Measurements from ENCODE around the gene HOXA3.

Gene HOXA3

DNA sequence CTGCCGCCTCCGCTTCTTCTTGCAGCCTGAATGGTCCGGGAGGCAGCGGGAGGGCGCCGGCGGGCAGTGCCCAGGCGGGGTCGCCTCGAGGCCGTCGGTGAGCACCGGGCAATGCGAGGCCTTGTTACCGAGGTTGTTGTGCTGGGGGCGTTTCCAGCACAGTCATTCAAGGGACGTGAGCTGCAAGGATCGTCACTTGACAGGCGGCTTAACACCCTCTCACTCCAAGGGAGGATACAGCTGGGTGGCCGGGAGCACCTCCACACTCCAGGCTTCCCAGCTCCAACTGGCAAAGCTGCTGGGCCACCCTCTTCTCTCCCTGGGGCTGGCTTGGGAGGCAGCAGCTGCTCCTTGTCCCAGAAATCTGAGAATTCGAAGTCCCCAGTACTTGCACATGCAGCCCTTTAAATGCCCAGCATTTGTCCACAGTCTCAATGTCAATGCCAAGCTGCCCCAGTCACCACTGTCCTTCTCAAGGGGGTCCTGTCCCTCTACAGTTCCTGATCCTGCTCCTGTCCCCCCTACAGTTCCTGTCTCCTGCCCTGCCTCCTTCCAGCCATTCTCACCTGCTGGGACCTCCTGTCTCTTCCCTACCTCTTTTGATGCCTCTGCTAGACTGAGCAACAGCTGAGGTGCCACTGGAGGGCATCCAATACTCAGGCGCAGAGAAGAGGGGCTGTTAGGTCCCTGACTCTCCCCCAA, 37.1 kb upstream of the HOXA3 start:
- DNase-seq: no peak

DNA sequence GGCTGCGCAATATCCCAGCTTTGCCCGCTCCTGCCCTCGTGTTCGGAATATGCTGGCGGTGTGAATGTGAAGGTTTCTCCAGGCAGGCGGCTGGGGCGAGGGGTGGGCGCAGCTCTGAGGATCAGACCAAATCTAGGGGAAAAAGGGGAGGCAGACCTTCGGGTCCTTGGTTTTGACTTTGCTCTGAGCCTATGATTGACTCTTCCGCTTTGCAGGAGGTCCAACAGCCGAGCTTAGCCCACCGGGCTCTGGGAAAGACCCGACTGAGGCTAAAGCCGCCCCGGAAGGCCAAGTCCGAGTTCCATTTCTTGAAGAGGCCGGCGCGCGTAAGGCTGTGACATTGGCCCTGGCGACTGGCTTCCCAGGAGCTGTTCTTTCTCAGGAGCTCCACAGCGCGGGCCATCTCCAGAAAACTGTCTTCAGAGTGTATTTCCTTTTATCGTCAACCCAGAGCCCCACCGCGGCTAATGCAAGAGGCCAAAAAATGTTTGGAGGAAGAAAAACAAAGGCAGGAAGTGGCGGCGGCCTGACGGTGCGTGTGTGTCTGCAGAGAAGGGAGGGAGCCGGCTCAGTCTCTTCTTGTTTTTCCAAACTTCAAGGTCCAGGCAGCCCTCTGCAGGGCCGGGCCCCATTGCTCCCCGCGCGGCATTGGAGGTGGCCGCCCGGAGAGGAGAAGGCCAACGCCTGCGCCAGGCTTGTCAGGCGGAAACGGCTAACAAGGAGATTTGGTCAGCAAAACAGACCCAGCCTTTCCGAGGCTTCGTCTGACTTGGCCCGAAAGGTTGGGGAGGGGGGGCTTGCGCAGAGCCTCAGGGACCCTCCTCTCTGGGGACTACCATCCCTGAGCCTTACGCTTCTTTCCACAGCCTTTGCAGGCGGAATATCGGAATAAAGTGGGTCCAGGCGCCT, 36.3 kb upstream of the HOXA3 start:
- DNase-seq: no peak

DNA sequence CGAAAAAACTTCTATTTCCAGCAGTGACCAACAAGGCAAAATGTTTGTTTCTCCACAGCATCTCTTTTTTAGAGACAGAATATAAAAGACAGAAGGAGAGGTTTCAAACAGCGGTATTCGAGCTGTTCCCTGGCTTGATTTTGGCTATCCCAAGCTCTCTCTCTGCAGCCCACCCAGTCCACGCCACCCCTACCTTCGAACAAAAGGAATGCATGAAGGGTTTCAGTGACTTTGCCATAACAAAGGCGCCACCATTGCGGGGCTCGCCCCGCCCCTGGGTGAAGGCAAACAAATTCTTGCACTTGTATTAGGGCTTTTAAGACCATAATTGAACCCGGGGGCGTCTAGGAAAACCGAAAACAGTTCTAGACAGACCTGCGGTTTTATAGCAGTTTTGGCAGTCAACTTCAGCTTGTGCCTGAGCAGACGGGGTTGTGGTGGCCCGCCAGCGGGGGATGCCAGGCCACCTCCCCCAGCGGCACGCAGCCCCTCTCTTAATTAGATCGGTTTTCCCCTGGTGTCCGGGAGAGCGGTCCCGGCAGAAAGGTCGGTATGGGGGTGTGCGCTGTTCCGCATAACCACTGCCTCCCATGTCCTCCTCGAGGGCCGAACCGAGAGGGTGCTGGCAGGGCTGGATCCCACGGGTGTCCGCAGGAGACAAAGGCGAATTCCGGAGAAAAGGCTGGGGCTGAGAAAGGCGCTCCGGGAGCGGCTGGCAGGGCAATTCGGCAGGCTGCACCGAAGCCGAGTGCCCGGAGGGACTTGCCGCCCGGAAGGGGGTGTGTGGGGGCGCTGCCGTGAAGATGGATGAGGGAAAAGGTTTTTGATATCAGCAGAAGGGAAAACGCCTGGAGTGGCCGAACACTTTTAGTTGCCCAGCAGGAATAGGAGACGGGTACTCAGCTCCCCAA, 35.3 kb upstream of the HOXA3 start:
- no peak for DNase-seq

DNA sequence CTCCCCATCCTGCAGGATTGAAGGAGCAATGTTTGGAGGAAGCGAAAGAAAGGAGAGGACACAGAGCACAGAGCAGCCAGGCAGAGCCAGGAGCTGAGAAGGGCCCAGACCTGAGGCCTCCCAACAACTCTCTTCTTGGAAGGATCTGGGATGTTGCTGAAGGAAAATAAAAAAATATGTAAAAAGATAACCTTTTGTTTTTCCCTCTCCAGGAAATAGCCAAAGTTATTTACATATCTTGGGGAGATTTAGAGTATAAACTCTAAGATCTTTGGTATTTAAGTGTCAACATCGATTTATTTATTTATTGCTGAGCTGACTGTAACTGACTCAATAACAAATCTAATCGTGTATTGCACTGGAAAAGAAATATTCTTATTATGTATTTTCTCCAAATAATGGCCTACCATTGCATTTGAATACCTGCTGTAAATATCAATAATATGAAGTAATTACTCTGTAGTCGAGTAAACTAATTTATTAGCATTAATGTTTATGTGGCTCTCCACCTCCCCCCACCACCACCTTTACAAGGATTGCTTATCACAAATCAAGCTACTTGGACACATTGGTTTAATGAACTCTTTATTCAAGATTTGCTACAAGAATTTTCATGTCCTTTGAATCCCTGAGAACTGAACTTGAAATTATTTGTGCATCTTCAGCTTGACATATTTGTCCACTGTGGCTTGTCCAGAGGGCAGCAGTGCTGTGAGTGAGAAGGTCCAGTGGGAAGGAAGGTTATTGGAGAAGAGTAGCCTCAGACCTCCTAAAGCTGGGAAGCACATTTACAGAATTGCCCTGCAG, 34.5 kb upstream of the HOXA3 start:
- DNase-seq: no peak

DNA sequence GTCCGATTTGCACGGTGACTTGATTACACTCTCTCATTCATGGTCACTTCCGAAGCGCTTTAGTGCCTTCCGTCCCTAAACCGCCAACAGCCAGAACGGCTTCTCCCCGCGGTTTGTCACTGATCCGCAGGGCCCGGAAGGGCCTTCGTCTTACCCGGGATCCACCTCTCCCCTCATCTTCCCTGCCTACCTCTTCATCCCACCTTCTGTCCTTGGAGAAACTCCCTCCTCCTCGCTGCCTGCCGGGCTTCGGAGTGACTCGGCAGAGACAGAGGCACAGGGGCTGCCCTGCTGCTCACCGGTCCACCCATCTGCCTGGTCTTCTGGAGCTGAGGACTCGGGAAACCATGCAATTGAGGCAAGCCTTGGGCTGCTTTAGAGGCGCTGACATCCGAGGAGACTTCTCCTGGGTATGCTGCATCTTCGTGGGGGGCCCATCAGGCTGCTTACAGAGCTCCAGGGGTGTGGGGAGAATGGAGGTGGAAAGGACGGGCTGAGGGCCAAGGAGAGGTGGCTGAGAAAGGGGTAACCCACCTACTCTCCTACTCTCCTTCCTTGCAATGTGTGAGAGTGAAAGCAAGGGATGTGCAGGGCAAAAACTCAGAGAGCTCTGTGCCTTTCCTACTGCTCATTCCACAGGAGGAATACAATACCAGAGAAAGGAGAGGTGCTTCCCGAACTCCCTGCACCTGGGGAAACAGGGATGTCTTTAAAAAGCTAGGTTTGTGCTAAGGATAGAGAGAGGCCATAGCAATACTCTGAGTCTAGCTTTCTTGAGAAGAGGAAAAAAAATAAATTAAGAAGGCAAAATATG, 33.7 kb upstream of the HOXA3 start:
- no peak for DNase-seq

DNA sequence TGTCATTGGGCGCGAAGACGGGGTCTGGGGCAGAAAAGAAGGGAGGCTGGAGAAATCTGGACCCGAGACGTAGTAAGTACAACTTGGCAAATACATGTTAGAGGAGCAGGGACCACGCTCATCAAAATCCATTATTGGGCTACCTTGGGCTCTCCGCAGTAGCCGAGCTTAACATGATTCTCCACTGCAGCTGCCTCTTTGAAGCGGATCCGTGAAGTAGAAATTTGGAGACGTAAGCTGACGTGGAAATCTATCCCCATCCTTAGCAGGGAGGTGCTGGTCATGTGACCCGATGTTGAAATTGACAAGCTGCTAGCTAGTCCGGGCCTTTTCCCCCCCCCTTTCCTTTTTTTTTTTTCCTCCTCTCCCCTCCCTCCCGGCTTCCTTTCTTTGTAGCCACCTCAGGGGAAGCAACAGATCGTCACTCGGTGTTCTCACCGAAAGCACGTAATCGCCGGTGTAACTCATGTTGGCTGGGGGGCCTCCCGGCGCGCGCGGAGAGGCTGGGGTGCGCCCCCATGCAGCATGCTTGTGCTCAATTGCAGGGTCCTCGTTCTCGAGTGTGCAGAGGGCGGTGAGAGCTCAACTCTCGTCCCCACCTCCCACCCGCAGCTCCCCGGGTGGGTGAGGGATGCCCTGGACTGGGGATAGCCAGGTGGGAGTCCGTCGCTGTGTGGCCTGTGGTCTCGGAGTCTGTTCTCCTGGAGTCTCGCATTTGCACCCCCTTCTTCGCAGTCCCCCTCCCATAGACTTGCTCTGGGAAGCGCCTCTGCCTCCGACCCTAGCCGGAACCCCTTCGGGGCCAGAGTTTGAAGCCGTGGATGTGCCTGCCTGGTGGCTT, 32.9 kb upstream of the HOXA3 start, which contains the start of gene HOXA11:
Gene HOXA11, minus strand, starts transcription at position 220 of the 841 bp plus-strand sequence. Its CDS starts 88 bp downstream, at position 132.
- DNase-seq: no peak

DNA sequence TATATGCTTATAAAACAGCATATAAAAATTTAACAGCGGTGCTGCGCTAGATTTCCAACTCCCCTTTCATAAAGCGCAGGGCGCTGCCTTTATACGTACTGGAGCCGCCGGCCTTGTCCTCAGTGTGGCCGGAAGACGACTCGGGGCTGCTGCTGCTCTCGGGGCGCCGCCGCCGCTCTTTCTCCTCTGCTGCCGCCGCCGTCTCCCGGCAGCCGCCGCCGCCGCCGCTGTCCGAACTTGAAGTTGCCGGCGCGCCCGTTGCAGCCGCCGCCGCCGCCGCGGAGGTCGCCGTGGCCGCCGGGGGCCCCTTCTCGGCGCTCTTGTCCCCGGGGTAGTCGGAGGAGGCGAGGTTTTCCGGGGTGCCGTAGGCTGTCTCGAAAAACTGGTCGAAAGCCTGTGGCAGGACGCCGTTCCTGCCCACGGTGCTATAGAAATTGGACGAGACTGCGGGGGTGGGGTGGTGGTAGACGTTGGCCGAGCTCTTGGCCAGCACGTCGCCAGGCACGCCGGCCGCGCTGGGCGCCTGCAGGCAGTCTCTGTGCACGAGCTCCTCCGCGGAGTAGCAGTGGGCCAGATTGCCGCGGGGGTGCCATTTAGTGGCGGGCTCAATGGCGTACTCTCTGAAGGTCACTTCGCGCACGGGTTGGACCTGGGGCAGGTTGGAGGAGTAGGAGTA, 32.1 kb upstream of the HOXA3 start:
- DNase-seq: no peak

DNA sequence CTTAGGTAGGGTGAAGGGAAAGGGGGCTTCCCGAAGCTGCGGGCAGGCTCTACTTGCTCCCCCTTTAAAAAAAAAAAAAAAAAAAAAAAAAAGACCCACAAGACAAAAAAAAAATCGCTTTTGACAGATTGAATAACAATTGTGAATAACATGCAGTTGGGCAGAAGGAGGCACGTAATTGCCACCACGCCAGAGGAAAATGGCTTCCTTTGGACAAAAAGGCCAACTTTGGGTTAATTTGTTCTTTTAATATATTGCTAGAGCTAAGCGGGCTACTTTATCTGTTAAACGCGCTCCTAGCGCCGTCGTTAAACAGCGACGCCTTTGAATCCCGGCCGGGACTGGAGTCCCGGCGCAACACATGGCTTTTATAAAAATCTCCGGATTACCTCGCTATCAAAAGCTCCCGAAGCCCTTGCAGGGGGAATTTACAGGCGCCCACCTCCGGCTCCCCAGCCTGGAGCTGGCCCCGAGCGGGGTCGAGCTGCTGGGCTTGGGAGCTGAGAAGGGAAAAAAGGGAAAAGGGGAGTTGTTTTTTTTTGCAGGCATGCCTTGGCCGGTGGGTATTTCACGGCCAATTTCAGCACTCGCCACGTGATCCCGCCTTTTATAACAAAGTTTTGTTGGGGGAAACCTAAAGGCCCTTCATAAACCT, 31.4 kb upstream of the HOXA3 start:
- DNase-seq: no peak

DNA sequence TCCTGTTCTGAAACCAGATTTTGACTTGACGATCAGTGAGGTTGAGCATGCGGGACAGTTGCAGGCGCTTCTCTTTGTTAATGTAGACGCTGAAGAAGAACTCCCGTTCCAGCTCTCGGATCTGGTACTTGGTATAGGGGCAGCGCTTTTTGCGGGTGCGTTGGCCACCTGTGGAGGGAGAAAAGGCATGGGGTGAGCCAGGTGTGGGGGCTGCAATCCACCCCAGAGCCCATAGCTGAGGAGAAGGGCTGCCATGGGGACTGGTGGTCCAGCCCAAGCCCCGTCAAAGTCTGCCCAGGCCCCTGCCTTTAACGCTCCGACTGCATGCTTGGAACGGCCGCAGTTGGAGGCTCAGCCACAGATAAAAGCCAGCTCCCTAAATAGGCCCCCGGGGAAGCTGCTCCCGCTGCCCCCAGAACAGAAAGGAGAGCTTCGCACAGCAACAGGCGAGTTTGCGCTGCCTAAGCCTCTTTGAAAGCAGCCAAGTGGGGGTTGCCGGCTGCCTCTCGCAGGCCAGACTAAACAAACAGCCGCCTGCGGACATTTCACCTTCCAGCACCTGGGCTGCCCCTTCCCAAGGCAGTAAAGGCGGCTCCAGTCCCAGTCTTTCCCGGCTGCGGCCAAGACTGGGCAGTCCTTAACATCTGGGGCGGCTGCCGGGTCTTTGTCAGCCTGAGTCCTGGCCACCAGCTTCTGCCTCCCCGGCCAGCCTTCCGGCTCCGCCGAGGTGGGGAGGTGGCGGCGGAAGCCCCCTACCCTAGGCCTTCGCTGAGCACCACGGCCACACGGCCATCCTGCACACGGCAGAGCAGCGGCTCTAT, 30.7 kb upstream of the HOXA3 start:
- no peak for DNase-seq

DNA sequence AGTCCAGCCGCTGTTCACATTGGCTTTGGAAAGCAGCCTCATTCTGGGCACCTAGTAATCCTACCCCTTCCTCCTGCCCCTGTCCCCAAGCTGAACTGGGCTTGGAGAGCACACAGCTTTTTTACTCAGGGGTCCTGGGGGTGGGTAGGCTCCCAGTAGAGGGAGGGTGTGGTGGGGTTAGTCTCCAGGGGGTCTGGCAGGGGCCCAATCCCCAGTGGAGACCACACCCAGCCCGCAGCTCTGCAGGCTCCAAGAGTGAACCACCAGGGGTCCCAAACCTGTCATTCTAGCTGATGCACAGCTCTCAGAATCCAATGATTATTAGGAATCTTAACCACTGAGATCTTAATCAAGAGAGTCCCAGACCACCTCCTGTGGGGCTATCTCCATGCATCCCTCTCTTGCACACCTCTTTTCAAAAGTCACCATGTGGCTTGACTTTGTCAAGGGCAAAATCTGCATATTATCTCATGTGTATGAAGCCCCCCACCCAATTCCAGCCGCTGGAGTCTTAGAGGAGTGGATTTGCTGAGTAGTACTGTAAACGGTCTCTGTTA, 30.0 kb upstream of the HOXA3 start:
- DNase-seq: no peak

DNA sequence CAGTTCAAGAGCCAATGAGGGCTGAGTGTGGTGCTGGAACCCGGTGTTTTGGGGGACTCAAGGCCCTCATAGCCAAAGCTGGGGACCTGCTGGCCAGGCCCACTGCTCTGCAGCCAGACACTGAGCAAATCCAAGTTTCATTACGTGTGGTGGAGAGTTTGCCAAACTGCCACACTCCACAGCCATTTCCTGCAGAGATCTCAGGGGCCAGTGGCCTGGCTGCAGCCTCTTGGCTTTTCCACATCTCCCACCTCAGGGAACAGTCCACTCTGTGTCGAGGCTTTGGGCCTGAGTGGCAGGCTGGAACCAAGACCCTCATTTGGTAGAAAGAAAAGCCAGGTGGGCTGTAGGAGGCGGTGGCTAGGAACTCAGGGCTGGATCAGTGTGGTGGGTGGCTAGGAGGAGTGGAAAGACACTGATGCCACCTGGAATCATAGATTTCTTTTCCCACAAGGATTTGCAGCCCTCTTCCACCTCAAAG, 29.5 kb upstream of the HOXA3 start:
- no peak for DNase-seq

DNA sequence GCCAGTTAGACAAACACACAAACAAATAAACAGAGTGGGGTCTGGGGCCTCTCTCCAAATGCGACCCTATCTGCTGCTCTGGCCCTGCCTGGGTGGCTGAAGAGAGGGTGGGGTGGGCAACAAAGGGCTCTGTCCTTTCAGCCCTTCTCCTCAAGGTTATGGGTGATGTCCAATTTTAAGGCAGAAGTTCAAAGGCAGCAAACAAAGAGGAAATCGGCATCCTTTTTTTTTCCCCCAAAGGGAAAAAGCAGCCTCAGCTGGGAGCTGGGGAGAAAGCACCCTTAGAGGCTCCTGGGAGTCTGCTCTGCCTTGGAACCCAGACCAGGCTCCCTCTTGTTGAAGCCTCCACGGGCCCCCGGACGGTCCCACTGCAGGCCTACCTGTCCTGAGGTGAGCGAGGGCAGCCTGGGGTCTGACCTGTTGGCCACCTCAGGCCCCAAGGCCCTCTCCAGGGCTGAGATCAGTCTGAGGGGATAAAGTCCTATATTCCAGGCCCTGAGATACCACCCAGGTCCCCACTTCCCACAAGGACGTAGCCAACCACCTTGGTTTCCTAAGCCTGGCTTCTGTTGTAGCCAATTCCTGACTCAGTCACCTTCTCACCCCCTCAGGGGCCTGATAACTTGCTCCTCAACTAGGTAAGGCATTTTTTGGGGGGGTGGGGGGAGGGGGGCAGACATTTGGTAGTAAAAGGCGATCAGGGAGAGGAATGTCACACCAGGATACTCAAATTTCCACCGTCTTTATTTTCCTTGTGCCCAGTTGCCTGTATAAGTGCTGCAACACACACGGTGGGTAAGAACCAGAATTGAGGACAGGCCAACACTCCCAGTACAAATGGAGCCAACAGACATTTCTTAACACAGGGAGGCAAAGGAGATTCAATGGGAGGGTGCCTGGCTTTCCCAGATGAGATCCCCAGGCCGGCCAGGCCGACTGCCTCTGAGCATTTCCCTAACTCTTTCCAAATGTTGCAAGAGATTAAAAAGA, 28.3 kb upstream of the HOXA3 start:
- DNase-seq: no peak

DNA sequence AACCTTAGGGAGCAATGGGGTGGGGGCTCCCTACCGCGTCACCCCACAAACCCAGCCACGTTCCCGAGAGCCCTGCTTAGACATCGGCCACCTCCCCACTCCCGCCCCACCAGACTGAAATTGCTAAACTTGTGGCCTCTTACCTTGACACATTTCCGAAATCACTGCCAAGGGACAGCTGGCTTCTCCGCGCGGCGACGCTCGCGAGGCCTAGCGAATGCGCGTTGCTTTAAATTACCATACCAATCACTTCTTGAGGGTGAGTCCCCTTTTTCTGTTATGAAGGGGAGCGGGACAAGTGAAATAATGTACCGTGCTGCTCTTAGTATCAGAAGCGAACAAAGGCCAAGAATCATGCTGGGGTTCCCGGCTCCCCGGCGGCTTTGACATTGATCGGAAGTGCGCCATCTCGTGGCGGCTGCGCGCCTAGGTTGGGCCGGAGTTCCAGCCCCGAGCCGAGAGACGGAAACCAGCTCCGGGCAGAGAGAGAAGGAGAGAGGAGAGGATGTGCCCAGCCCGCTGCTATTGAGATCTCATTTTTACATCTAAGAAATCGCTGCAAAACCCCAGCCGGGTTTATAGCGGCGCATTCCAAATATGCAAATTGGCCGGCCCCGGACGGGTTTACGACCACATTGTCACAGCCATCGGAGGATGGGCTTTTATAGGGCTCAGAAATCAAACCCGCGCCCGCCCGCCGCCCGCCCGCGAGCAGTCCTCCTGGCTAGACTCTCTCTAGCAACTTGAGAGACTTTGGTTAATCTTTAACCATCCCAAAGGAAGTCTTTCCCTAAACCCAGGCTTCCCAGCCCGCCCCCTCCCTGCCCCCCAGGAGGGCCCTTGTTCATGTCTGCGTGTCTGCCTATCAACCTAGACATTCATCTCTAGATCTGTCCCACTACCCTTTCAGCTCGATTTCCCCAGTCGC, 27.4 kb upstream of the HOXA3 start:
- peak; percentile 46 for DNase-seq

DNA sequence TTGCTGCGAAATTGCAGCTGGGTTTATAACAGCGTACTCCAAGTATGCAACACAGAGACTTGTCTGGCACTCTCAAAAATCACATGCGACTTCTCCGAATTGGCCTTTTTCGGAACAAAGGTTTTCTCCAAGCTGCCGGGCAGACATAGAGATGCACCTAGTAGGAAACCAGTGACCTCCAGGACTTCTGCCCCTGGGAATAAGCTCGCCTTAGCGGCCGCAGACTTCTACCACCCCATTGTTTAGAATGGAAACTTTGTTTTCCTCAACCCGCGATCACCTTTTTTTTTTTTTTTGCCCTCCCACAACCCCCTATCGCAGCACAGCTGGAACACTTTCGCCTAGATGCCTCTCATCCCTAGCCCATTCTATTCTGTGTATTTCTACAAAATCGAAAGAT, 26.6 kb upstream of the HOXA3 start:
- DNase-seq: no peak

DNA sequence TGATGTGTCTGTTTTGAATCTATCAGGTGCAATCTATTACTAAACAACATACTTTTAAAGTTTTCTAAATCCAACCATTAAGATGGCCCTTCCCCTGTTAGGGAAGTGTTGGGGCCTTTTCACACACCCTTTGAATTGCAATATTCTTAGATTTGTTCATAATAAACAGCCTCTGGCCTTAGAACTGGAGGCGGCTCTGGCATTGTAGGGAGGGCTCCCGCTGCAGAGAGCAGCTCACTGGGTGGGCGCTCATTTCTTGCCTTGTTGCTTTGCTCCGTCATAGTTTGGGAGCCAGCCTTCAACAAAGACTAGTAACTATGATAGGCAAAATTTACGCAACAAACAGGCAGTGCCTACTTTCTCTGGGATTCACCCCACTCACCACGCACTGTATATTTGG, 26.0 kb upstream of the HOXA3 start:
- no peak for DNase-seq

Data from stimulated activated CD4-positive, alpha-beta T cell treated with anti-CD3 and anti-CD28 coated beads, Interleukin-1b, Interleukin-23, amount 100 ng/mL, for 48 hours (primary cell).